Panc1 (cell line): ENCODE measurements around the gene SCFD1.

Experiments
- TCF7L2 ChIP-seq: IDR thresholded peaks from 2 replicates; pipeline ENCODE4 v1.6.1; 2011; ENCODE audit warnings: mild to moderate bottlenecking, low read depth, low read length, inconsistent platforms
- TF ChIP-seq, protein P1 (sequence below): fragments of 450-650 bp; IDR thresholded peaks from 2 replicates; pipeline ENCODE4 v1.5.1; 2017; ENCODE audit warnings: mild to moderate bottlenecking

DNA sequence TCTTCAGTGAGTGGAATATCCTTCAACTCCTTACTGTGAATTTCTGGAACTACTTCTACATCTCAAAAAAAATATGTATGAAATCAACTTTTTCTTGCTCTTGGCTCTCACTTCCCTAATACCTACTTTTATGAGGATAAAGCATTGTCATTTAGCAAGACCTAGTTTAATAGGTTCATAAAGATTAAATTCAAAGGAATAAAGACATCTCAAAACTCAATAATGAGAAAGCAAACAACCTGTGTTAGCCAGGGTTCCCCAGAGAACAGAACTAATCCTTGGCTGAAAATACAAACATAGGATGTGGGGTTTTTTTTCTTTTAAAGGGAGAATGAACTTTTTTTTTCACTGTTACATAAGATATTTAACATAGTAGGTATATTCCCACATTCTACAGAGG, 57.9 kb downstream of the SCFD1 start:
- no peak for TF ChIP-seq TCF7L2
- TF ChIP-seq, protein P1, sequence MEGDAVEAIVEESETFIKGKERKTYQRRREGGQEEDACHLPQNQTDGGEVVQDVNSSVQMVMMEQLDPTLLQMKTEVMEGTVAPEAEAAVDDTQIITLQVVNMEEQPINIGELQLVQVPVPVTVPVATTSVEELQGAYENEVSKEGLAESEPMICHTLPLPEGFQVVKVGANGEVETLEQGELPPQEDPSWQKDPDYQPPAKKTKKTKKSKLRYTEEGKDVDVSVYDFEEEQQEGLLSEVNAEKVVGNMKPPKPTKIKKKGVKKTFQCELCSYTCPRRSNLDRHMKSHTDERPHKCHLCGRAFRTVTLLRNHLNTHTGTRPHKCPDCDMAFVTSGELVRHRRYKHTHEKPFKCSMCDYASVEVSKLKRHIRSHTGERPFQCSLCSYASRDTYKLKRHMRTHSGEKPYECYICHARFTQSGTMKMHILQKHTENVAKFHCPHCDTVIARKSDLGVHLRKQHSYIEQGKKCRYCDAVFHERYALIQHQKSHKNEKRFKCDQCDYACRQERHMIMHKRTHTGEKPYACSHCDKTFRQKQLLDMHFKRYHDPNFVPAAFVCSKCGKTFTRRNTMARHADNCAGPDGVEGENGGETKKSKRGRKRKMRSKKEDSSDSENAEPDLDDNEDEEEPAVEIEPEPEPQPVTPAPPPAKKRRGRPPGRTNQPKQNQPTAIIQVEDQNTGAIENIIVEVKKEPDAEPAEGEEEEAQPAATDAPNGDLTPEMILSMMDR, result no peak
